HG03378 (cell line): ENCODE measurements around the gene ENHO.
"Not testable (repeated sequence)": the region's sequence is repeated elsewhere in the genome, so short reads cannot be mapped to it uniquely, and the experiment has no call there.

Source experiments
- ATAC-seq: cut with Tn5 transposase; IDR thresholded peaks from one replicate; pipeline ENCODE4 v1.9.1; 2021; ENCODE audit warnings: mild to moderate bottlenecking, moderate library complexity; ENCODE audit not compliant: unreplicated experiment

The ENHO gene

GRCh38 chr9:34482746-34483145, 40.0 kb downstream of the ENHO start:
- ATAC-seq = not testable (repeated sequence)

GRCh38 chr9:34481620-34482019, 41.2 kb downstream of the ENHO start:
- ATAC-seq = not testable (repeated sequence)

DNA sequence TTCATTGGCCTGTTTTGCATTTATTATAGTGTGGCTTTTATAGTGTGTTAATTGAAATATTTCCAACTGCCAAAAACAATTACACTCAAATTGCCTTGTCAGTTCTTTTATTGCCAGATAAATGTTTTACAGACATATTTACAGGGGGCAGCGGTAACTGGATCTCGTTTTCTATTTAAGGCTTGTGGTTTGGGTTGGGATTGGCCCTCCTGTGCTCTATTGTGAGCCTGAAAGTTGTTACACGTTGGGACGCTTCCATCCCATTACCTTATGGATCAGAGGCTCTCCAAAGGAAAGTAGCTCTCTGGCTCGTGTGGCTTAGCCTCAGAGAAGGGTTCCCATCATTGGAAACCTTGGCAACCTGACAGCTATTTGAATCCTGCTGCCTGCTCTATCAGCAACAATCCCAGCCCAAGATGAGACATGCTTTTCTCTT, 43.3 kb downstream of the ENHO start:
- no peak for ATAC-seq

DNA sequence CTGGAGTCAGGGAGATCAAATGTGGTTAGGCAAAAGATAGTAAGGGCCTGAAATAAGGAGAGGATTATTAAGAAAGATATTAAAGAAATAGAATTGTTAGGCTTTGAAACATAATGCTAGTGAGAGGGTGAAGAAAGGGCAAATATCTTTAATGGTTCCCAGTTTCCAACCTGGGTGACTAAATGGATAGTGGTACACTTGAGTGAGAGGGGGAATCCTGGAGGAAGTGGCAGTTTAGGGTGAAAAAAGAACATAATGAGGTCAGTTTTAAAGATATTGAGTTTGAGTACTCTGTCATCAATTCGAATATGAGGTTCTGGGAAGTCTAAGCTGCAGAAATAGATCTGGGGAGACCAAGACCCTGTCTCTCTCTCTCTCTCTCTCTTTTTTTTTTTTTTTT, 45.2 kb downstream of the ENHO start:
- no peak for ATAC-seq

GRCh38 chr9:34475097-34475496, 47.7 kb downstream of the ENHO start:
- ATAC-seq = no peak
